GM23248 (cell line): ENCODE measurements around the gene TMA7.

ENCODE experiments used
- EZH2 ChIP-seq: fragments of 200-600 bp; sonication (generic); IDR thresholded peaks from 2 replicates; pipeline ENCODE4 v1.6.1; 2018; ENCODE audit warnings: antibody characterized with exemption, mild to moderate bottlenecking; ENCODE audit not compliant: insufficient read depth, poor library complexity, severe bottlenecking
- EZH2phosphoT487 ChIP-seq: fragments of 200-600 bp; sonication (generic); IDR thresholded peaks from 2 replicates; pipeline ENCODE4 v1.6.1; 2018; ENCODE audit warnings: antibody characterized with exemption, moderate library complexity, mild to moderate bottlenecking, low read depth; ENCODE audit not compliant: insufficient read depth

- TF ChIP-seq EZH2phosphoT487 (no peak), EZH2 (no peak)
These were observed 35.4 kb upstream of the TMA7 start for GRCh38 chr3:48404440-48405342.
